Effector memory CD4-positive, alpha-beta T cell (primary cell): ENCODE results near the gene RAE1.

Experiments
- DNase-seq, 3 donors: peaks; one replicate each; pipeline ENCODE4 v3.0.0-alpha.2; 2020
- H3K27ac ChIP-seq: 2 replicates; pipeline ENCODE4 v1.7.0; 2013; ENCODE audit warnings: mild to moderate bottlenecking, low read length, moderate library complexity; ENCODE audit not compliant: insufficient read depth, poor library complexity, severe bottlenecking
- H3K27me3 ChIP-seq: replicated peaks from 2 replicates; pipeline ENCODE4 v1.7.0; 2013; ENCODE audit warnings: mild to moderate bottlenecking, low read length; ENCODE audit not compliant: insufficient read depth, control insufficient read depth, poor library complexity, severe bottlenecking
- H3K36me3 ChIP-seq: 2 replicates; pipeline ENCODE4 v1.7.0; 2013; ENCODE audit warnings: mild to moderate bottlenecking, low read length, moderate library complexity; ENCODE audit not compliant: control insufficient read depth, insufficient read depth
- H3K4me1 ChIP-seq: 2 replicates; pipeline ENCODE4 v1.7.0; 2013; ENCODE audit warnings: low read length, mild to moderate bottlenecking; ENCODE audit not compliant: control insufficient read depth, insufficient read depth, poor library complexity, severe bottlenecking
- H3K4me3 ChIP-seq: 2 replicates; pipeline ENCODE4 v1.7.0; 2013; ENCODE audit warnings: low read length, low read depth, mild to moderate bottlenecking; ENCODE audit not compliant: insufficient read depth, poor library complexity, severe bottlenecking
- H3K9me3 ChIP-seq: 2 replicates; pipeline ENCODE4 v1.7.0; 2013; ENCODE audit warnings: mild to moderate bottlenecking, low read length, moderate library complexity; ENCODE audit not compliant: control insufficient read depth

The RAE1 gene

GRCh38 chr20:57369596-57369995, 18.5 kb downstream of the RAE1 start:
- H3K9me3 ChIP-seq, result no peaks in the 10 kb centered on the region
- H3K4me1 ChIP-seq, result no peaks in the 10 kb centered on the region
- no peak for DNase-seq
- no peak overlapping the region for H3K4me3 ChIP-seq
- peaks cover 95% of the 10 kb centered on the region for H3K36me3 ChIP-seq
- no peaks in the 10 kb centered on the region for H3K27me3 ChIP-seq
- H3K27ac ChIP-seq, result no peak overlapping the region

- no peak for DNase-seq
- H3K27ac ChIP-seq, result no peak overlapping the region
- no peaks in the 10 kb centered on the region for H3K9me3 ChIP-seq
- H3K4me3 ChIP-seq, result no peak overlapping the region
- H3K36me3 ChIP-seq, result peaks cover 98% of the 10 kb centered on the region
- no peaks in the 10 kb centered on the region for H3K27me3 ChIP-seq
- H3K4me1 ChIP-seq, result no peaks in the 10 kb centered on the region
These were observed 19.3 kb downstream of the RAE1 start for GRCh38 chr20:57370316-57370715.

GRCh38 chr20:57371363-57371762, 20.3 kb downstream of the RAE1 start:
- no peak overlapping the region for H3K4me3 ChIP-seq
- H3K36me3 ChIP-seq, result peaks cover 98% of the 10 kb centered on the region
- DNase-seq, result no peak
- no peaks in the 10 kb centered on the region for H3K9me3 ChIP-seq
- H3K27ac ChIP-seq, result no peak overlapping the region
- H3K4me1 ChIP-seq, result no peaks in the 10 kb centered on the region
- no peaks in the 10 kb centered on the region for H3K27me3 ChIP-seq

DNA sequence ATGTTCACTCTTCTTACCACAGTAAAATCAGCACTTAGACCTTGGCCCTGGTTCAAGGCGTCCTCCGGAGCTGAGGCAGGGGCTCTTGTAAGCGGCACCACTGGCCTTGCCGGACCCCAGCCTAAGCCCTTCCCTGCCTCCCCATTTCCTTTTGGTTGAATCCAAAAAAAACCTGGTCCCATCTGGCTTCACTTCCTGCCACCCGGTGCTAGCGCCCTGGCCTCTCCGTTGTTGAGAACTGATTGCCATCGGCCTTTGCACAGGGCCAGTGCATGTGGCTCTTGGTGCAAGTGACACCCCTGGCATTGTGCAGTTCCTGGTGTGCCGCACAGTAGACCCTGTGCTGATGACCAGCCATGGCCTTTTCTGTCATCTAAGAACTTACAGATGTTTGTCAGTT, 21.1 kb downstream of the RAE1 start:
- H3K9me3 ChIP-seq, result no peaks in the 10 kb centered on the region
- no peak for DNase-seq
- H3K27ac ChIP-seq, result no peak overlapping the region
- H3K4me1 ChIP-seq, result no peaks in the 10 kb centered on the region
- peaks cover 98% of the 10 kb centered on the region for H3K36me3 ChIP-seq
- H3K4me3 ChIP-seq, result no peak overlapping the region
- H3K27me3 ChIP-seq, result no peaks in the 10 kb centered on the region

DNA sequence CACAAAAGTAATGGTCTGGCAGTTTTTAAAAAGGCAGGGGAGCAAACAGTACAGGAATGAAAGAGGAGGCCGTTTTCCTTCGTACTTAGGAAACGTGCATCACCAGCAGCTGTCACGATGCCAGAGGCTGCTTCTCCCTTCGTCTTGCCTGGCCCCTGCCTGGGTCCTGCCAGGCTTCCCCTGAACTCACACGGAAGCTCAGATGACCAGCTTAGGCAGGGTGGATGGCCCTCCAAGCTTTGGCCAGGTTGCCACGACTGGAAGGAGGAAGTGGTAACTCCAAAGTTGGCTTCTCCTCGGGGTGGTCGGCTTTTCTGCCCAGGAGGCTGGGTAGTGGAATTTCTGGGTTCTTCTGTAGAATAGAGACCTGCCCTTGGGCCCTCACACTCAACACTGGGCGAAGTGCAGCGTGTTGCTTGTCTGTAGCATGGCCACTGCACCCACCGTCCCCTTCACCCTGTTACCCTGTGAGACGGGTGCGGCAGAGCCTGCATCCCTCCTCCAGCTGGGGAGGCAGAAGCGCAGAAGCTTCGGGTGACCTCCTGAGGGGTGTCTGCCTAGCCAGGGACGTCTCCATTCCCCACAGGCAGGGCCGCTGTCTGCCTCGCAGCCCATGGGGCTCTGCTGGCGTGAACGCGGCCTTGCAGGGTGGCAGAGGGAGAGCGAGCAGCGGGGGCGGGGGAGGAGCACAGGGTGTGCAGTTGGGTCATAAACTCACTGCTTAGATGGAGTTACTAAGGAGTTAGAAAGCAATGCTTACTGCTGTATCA, 21.7 kb downstream of the RAE1 start:
- Histone ChIP-seq H3K27ac (no peak overlapping the region), H3K4me1 (no peaks in the 10 kb centered on the region), H3K36me3 (peaks cover 98% of the 10 kb centered on the region), H3K9me3 (no peaks in the 10 kb centered on the region), H3K4me3 (no peak overlapping the region), H3K27me3 (no peaks in the 10 kb centered on the region)
- DNase-seq, result no peak

- Histone ChIP-seq H3K4me1 (no peaks in the 10 kb centered on the region), H3K9me3 (no peaks in the 10 kb centered on the region), H3K4me3 (no peak overlapping the region), H3K36me3 (peaks cover 92% of the 10 kb centered on the region), H3K27me3 (no peaks in the 10 kb centered on the region), H3K27ac (no peak overlapping the region)
- no peak for DNase-seq
These were observed 23.4 kb downstream of the RAE1 start for GRCh38 chr20:57374343-57374930.

DNA sequence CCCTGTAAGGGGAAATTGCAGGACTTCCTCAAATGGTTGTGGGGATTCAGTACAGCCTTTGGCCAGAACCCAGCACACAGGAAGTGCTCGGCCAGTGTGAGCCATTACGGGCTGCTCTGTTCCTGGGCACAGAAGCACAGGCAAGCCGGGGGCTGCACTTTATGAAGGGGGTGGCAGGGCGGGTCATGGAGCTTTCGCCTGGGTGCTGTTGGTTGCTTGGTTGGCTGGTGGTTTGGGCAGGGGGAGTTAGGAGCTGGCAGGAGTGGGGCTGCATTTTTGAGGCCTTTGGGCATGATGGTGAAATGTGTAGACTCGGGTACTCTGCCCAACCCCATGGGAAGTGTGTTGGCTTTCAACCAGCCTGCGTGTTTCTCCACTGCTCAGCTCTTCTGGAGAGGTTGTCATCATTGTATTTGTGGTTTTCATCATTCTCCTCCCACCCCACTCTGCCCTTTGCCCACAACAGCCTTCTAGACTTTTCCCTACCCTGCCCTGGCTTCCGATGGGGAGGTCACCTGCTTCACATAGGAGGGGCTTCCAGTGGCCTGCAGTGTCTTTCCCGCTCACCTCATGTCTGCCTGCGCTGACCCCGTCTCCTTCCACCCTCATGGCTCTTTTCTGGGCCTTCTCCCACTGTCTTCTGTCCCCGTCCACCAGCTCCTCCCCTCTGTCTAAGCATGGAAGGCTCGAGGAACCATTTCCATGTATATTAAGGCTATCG, 24.0 kb downstream of the RAE1 start:
- H3K36me3 ChIP-seq, result peaks cover 86% of the 10 kb centered on the region
- DNase-seq, result no peak
- no peak overlapping the region for H3K4me3 ChIP-seq
- H3K4me1 ChIP-seq, result no peaks in the 10 kb centered on the region
- H3K27ac ChIP-seq, result no peak overlapping the region
- no peaks in the 10 kb centered on the region for H3K9me3 ChIP-seq
- H3K27me3 ChIP-seq, result no peaks in the 10 kb centered on the region

GRCh38 chr20:57375652-57376230, 24.7 kb downstream of the RAE1 start:
- no peak for DNase-seq
- Histone ChIP-seq H3K27me3 (no peaks in the 10 kb centered on the region), H3K27ac (no peak overlapping the region), H3K36me3 (peaks cover 84% of the 10 kb centered on the region), H3K4me3 (no peak overlapping the region), H3K9me3 (no peaks in the 10 kb centered on the region), H3K4me1 (no peaks in the 10 kb centered on the region)

GRCh38 chr20:57377350-57377749, 26.3 kb downstream of the RAE1 start:
- Histone ChIP-seq H3K4me3 (no peak overlapping the region), H3K9me3 (no peaks in the 10 kb centered on the region), H3K27ac (no peak overlapping the region), H3K27me3 (no peaks in the 10 kb centered on the region), H3K36me3 (peaks cover 68% of the 10 kb centered on the region), H3K4me1 (peaks cover 5% of the 10 kb centered on the region)
- no peak for DNase-seq

DNA sequence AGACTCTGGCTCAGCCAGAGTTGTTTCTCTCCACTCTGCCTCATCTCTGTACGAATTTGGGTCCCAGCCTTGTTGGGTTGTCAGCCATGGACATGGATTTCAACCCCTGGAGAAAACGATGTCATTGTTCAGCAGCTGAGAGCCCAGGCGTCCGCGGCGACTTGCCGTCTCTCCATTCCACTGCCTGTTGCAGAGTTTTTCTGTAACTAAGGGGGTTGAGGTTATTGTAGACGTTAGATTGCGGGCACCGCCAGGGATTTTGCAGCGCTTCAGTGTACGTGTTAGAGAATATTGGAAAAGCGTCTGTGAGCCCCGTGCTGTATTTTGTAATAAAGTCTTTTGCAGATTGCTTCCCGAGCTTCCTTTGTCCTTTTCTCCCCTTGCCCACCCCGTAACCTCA, 27.1 kb downstream of the RAE1 start:
- H3K27me3 ChIP-seq, result no peaks in the 10 kb centered on the region
- no peaks in the 10 kb centered on the region for H3K9me3 ChIP-seq
- H3K4me1 ChIP-seq, result peaks cover 5% of the 10 kb centered on the region
- DNase-seq, result no peak
- no peak overlapping the region for H3K4me3 ChIP-seq
- peaks cover 61% of the 10 kb centered on the region for H3K36me3 ChIP-seq
- H3K27ac ChIP-seq, result no peak overlapping the region
